ENCODE measurements around the gene SHISA7.

The SHISA7 gene

GRCh38 chr19:55456347-55456746, 13.2 kb upstream of the SHISA7 start:
- TF ChIP-seq CTCF (IDR thresholded peaks at IDR 0.05; ENCODE audit: insufficient read depth, low read length, missing control alignments) = no peak
- ChIA-PET POLR2A (no interaction called here), CTCF (interaction anchor here (0.8 to 1.3 kb wide), 2 partner anchors 38 to 48 kb away, joined by 3 read pairs; no protein-coding TSS in a partner anchor)
- H3K4me3 ChIP-seq (ENCODE audit: low read depth, low read length) = no peak overlapping the region
- no peak for DNase-seq (ENCODE audit: low read depth, low spot score)

- no peak for TF ChIP-seq CTCF (IDR thresholded peaks at IDR 0.05; ENCODE audit: insufficient read depth, low read length, missing control alignments)
- ChIA-PET POLR2A (no interaction called here), CTCF (interaction anchor here (0.8 to 1.3 kb wide), 2 partner anchors 38 to 48 kb away, joined by 3 read pairs; no protein-coding TSS in a partner anchor)
- H3K4me3 ChIP-seq (ENCODE audit: low read depth, low read length) = no peak overlapping the region
- DNase-seq (ENCODE audit: low read depth, low spot score) = no peak
Observed at GRCh38 chr19:55455576-55456235, 12.6 kb upstream of the SHISA7 start.

GRCh38 chr19:55454787-55455243, 11.7 kb upstream of the SHISA7 start:
- no peak overlapping the region for H3K4me3 ChIP-seq (ENCODE audit: low read depth, low read length)
- POLR2A ChIA-PET = no interaction called here
- CTCF ChIA-PET = interaction anchor here (1.7 to 3.0 kb wide), 4 partner anchors 12 to 314 kb away, joined by 5 to 24 read pairs (median 14); no protein-coding TSS in a partner anchor
- TF ChIP-seq CTCF (IDR thresholded peaks at IDR 0.05; ENCODE audit: insufficient read depth, low read length, missing control alignments) = peak; percentile 77
- no peak for DNase-seq (ENCODE audit: low read depth, low spot score)

GRCh38 chr19:55453511-55454260, 10.6 kb upstream of the SHISA7 start:
- no peak for TF ChIP-seq CTCF (IDR thresholded peaks at IDR 0.05; ENCODE audit: insufficient read depth, low read length, missing control alignments)
- ChIA-PET CTCF (interaction anchor here (0.8 to 3.0 kb wide), 14 partner anchors 10 to 365 kb away, joined by 3 to 24 read pairs (median 5); partner anchors contain the start of genes SHISA7 and ZNF628), POLR2A (interaction anchor here (1.2 kb wide), 1 partner anchor 23 kb away, joined by 3 read pairs; the partner anchor contains the start of gene ZNF628)
- no peak for DNase-seq (ENCODE audit: low read depth, low spot score)
- H3K4me3 ChIP-seq (ENCODE audit: low read depth, low read length) = no peak overlapping the region

- no peak for TF ChIP-seq CTCF (IDR thresholded peaks at IDR 0.05; ENCODE audit: insufficient read depth, low read length, missing control alignments)
- no peak for DNase-seq (ENCODE audit: low read depth, low spot score)
- POLR2A ChIA-PET = interaction anchor here (1.2 kb wide), 1 partner anchor 23 kb away, joined by 3 read pairs; the partner anchor contains the start of gene ZNF628
- CTCF ChIA-PET = interaction anchor here (1.0 to 3.0 kb wide), 12 partner anchors 9 to 364 kb away, joined by 3 to 24 read pairs (median 5); partner anchors contain the start of gene SHISA7
- no peak overlapping the region for H3K4me3 ChIP-seq (ENCODE audit: low read depth, low read length)
Observed at GRCh38 chr19:55452749-55453346, 9.7 kb upstream of the SHISA7 start.
